Astrocyte of the cerebellum (primary cell): ENCODE measurements around the gene SNRNP25.
A peak's percentile ranks its signal among the peaks of the same experiment; 100 is the strongest.

Experiments
- DNase-seq: peaks from one replicate; pipeline ENCODE4 v3.0.0-alpha.2; 2011; ENCODE audit warnings: low read depth
- H3K4me3 ChIP-seq: 2 replicates; pipeline ENCODE4 v1.5.1; 2011; ENCODE audit warnings: mild to moderate bottlenecking, low read depth, low read length, moderate library complexity
- CTCF ChIP-seq: IDR thresholded peaks from 2 replicates; pipeline ENCODE4 v1.5.1; 2012; ENCODE audit warnings: low read length, low read depth, moderate library complexity, mild to moderate bottlenecking; ENCODE audit errors: missing control alignments
- in situ Hi-C: cut with HindIII; loops from 2 replicates; pipeline ENCODE4 v1.10.0; 2017; ENCODE audit warnings: low sequenced_read_pairs

SNRNP25 gene

GRCh38 chr16:66309-67182 is 12.9 kb downstream of the SNRNP25 start:
- no peak for DNase-seq
- TF ChIP-seq CTCF, result no peak
- H3K4me3 ChIP-seq, result no peak overlapping the region
- in situ Hi-C loops, result no loop called here

GRCh38 chr16:67183-67791 is 13.7 kb downstream of the SNRNP25 start:
- DNase-seq, result no peak
- no peak for TF ChIP-seq CTCF
- H3K4me3 ChIP-seq, result no peak overlapping the region
- in situ Hi-C loops, result no loop called here

- in situ Hi-C loops, result no loop called here
- no peak for DNase-seq
- no peak overlapping the region for H3K4me3 ChIP-seq
- no peak for TF ChIP-seq CTCF
Observed at GRCh38 chr16:67884-68789, 14.5 kb downstream of the SNRNP25 start.

- H3K4me3 ChIP-seq, result no peak overlapping the region
- TF ChIP-seq CTCF, result no peak
- DNase-seq, result no peak
- in situ Hi-C loops, result no loop called here
Observed at GRCh38 chr16:69181-69580, 15.6 kb downstream of the SNRNP25 start.

GRCh38 chr16:71210-71539 is 17.5 kb downstream of the SNRNP25 start:
- DNase-seq, result no peak
- in situ Hi-C loops, result no loop called here
- no peak for TF ChIP-seq CTCF
- peak overlapping the region; percentile 59 for H3K4me3 ChIP-seq
